Cardiac muscle cell (in vitro differentiated cells and primary cell): ENCODE measurements around the gene RNF168. TPM values are rescaled to one million over a fixed set of nuclear protein-coding genes. Genes with fewer than 3 reads are reported as not detected.
A peak's percentile ranks its signal among the peaks of the same experiment; 100 is the strongest.
"Not testable (repeated sequence)": the region's sequence is repeated elsewhere in the genome, so short reads cannot be mapped to it uniquely, and the experiment has no call there.

Experiments
- DNase-seq, 2 donors: peaks; one replicate each; pipeline versions ENCODE4 v3.0.0 to v3.0.0-alpha.2; 2010 to 2017; ENCODE audit warnings: low read depth in 1 of 2, low spot score in 1 of 2
- H3K27ac ChIP-seq: fragments of 200-600 bp; sonication (generic); 2 replicates; pipeline ENCODE4 v1.5.1; 2016
- H3K27me3 ChIP-seq: fragments of 200-600 bp; sonication (generic); 2 replicates; pipeline ENCODE4 v1.6.0; 2016; ENCODE audit warnings: control low read depth
- H3K36me3 ChIP-seq: fragments of 200-600 bp; sonication (generic); 2 replicates; pipeline ENCODE4 v1.5.1; 2016; ENCODE audit warnings: control low read depth
- H3K4me1 ChIP-seq: fragments of 200-600 bp; sonication (generic); 2 replicates; pipeline ENCODE4 v1.8.1; 2017; ENCODE audit warnings: low read depth, mild to moderate bottlenecking, mixed run types
- H3K4me3 ChIP-seq: fragments of 200-600 bp; sonication (generic); 2 replicates; pipeline ENCODE4 v1.5.1; 2016; ENCODE audit warnings: mild to moderate bottlenecking
- H3K9me3 ChIP-seq: fragments of 200-600 bp; sonication (generic); 2 replicates; pipeline ENCODE4 v1.5.1; 2017; ENCODE audit warnings: low read depth, mild to moderate bottlenecking, control low read depth
- CTCF ChIP-seq: IDR thresholded peaks from 2 replicates; pipeline ENCODE4 v1.5.1; 2012; ENCODE audit warnings: low read depth, mild to moderate bottlenecking, low read length
- polyA plus RNA-seq: library from polyadenylated mRNA; unstranded; fragments of >200 nt; fragmentation: Nextera tagmentation; extraction: Ambion mirVana; gene quantifications from 2 replicates; pipeline ENCODE4 v1.2.1, GENCODE V29; 2016
- total RNA-seq: library from RNA; depleted of rRNA; stranded (reverse); fragments of >200 nt; gene quantifications from 2 replicates; pipeline ENCODE4 v1.2.3, GENCODE V29; 2016

RNF168 gene
- total and polyA plus RNA-seq, 2 experiments from 2014 or later, result 9.9 to 19.0 TPM

GRCh38 chr3:196458063-196458462 lies 45.5 kb downstream of the RNF168 start:
- Histone ChIP-seq H3K4me1 (no peaks in the 10 kb centered on the region), H3K27ac (no peak overlapping the region), H3K36me3 (no peaks in the 10 kb centered on the region), H3K4me3 (no peak overlapping the region), H3K27me3 (no peaks in the 10 kb centered on the region), H3K9me3 (no peaks in the 10 kb centered on the region)
- TF ChIP-seq CTCF, result no peak
- DNase-seq, result no peak

- not testable (repeated sequence) for H3K4me1 ChIP-seq, H3K4me3 ChIP-seq, H3K36me3 ChIP-seq, H3K9me3 ChIP-seq, H3K27me3 ChIP-seq, H3K27ac ChIP-seq, DNase-seq
Measured at GRCh38 chr3:196457470-196457869, 46.1 kb downstream of the RNF168 start.

GRCh38 chr3:196454935-196455334 lies 48.6 kb downstream of the RNF168 start:
- no peak for DNase-seq
- TF ChIP-seq CTCF, result no peak
- no peaks in the 10 kb centered on the region for H3K36me3 ChIP-seq

GRCh38 chr3:196445391-196445790 lies 58.2 kb downstream of the RNF168 start:
- DNase-seq, result peak in 1 of 2 donors; percentile 10
- peak; percentile 6 for TF ChIP-seq CTCF
- H3K4me3 ChIP-seq, H3K27me3 ChIP-seq, H3K27ac ChIP-seq, H3K36me3 ChIP-seq, H3K9me3 ChIP-seq, H3K4me1 ChIP-seq: not testable (repeated sequence)

More at GRCh38 chr3:196454935-196455334, 48.6 kb downstream of the RNF168 start:
- H3K27ac ChIP-seq, result no peak overlapping the region
- no peak overlapping the region for H3K4me3 ChIP-seq
- no peaks in the 10 kb centered on the region for H3K4me1 ChIP-seq
- no peaks in the 10 kb centered on the region for H3K9me3 ChIP-seq
- no peaks in the 10 kb centered on the region for H3K27me3 ChIP-seq

- Histone ChIP-seq H3K27ac (no peak overlapping the region), H3K9me3 (no peaks in the 10 kb centered on the region), H3K36me3 (no peaks in the 10 kb centered on the region), H3K27me3 (no peaks in the 10 kb centered on the region), H3K4me1 (no peaks in the 10 kb centered on the region), H3K4me3 (no peak overlapping the region)
- no peak for TF ChIP-seq CTCF
- DNase-seq, result no peak
Measured at GRCh38 chr3:196444500-196444894, 59.1 kb downstream of the RNF168 start.

- TF ChIP-seq CTCF, result no peak
- no peaks in the 10 kb centered on the region for H3K36me3 ChIP-seq
- H3K4me1 ChIP-seq, result no peaks in the 10 kb centered on the region
- H3K27ac ChIP-seq, result no peak overlapping the region
- H3K27me3 ChIP-seq, result no peaks in the 10 kb centered on the region
- no peaks in the 10 kb centered on the region for H3K9me3 ChIP-seq
- H3K4me3 ChIP-seq, result no peak overlapping the region
- no peak for DNase-seq
Measured at GRCh38 chr3:196440696-196441095, 62.9 kb downstream of the RNF168 start.
